Upper lobe of left lung (tissue), 4 donors: ENCODE measurements around the gene NFATC2.

Source experiments
- EP300 ChIP-seq, 4 donors: sonication (generic); formaldehyde crosslinking; IDR thresholded peaks; one replicate each; pipeline ENCODE4 v1.5.1; 2017; ENCODE audit warnings: antibody characterized with exemption in 4 of 4, control low read depth in 2 of 4
- POLR2A ChIP-seq, 4 donors: fragments of 450-650 bp; IDR thresholded peaks; one replicate each; pipeline ENCODE4 v1.5.1; 2016 to 2017; ENCODE audit warnings: antibody characterized with exemption in 4 of 4, mild to moderate bottlenecking in 2 of 4
- POLR2AphosphoS5 ChIP-seq, 2 donors: sonication (generic); formaldehyde crosslinking; IDR thresholded peaks; one replicate each; pipeline ENCODE4 v1.5.1; 2017; ENCODE audit warnings: antibody characterized with exemption in 2 of 2
- TF ChIP-seq, protein P1 (sequence below), 6 experiments: fragments of 450-650 bp in 4 of 6; fragments of 200-600 bp in 2 of 6; sonication (generic) in 2 of 6; IDR thresholded peaks; one replicate each; pipeline ENCODE4 v1.5.1; 2016 to 2019; ENCODE audit warnings: antibody characterized with exemption in 6 of 6

DNA sequence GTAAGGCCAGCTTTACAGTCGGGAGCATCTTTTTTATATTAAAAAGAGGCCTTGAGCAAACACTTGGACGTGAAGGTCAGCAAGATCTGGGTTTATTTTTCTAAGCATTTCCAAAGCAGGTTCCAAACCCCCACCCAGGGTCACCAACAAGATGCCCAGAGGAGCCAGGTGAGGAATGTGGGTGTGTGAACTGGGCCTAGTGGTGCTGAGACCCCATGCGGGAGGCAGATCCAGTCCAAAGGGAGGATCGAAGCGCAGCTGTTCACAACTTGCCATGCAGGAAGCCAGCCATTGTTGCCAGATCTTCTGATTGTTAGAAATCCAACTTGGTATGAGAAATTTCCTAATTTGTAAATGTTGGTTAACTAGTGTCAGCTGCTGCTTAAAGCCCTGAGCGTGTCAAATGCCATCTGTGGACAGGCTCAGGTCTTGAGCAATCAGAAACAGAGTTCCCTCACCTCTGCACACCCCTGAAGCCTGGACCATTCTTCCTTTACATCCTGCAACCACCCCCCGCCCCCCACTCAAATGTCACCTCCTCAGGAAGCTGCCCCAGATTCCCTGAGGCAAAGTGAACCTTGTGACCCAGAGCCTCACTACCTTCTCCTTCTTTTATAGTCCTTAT lies 46.5 kb downstream of the NFATC2 start:
- TF ChIP-seq POLR2AphosphoS5 (IDR thresholded peaks at IDR 0.05) (no peak), EP300 (IDR thresholded peaks at IDR 0.05) (no peak), POLR2A (IDR thresholded peaks at IDR 0.05) (no peak)
- TF ChIP-seq, protein P1, sequence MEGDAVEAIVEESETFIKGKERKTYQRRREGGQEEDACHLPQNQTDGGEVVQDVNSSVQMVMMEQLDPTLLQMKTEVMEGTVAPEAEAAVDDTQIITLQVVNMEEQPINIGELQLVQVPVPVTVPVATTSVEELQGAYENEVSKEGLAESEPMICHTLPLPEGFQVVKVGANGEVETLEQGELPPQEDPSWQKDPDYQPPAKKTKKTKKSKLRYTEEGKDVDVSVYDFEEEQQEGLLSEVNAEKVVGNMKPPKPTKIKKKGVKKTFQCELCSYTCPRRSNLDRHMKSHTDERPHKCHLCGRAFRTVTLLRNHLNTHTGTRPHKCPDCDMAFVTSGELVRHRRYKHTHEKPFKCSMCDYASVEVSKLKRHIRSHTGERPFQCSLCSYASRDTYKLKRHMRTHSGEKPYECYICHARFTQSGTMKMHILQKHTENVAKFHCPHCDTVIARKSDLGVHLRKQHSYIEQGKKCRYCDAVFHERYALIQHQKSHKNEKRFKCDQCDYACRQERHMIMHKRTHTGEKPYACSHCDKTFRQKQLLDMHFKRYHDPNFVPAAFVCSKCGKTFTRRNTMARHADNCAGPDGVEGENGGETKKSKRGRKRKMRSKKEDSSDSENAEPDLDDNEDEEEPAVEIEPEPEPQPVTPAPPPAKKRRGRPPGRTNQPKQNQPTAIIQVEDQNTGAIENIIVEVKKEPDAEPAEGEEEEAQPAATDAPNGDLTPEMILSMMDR (IDR thresholded peaks at IDR 0.05), result no peak
